NK-92 (cell line): ENCODE measurements around the gene TMC7.

ENCODE experiments used
- DNase-seq: peaks from one replicate; lab custom pipeline; 2025; ENCODE audit not compliant: unreplicated experiment; lab: John Stamatoyannopoulos, UW

TMC7 gene

GRCh38 chr16:19086322-19087199 lies 102.8 kb downstream of the TMC7 start:
- DNase-seq = no peak

GRCh38 chr16:19088341-19088916 lies 104.7 kb downstream of the TMC7 start:
- no peak for DNase-seq

GRCh38 chr16:19089410-19089955 lies 105.7 kb downstream of the TMC7 start:
- no peak for DNase-seq

- DNase-seq = no peak
Measured at GRCh38 chr16:19090916-19091315, 107.2 kb downstream of the TMC7 start.

GRCh38 chr16:19092653-19093410 lies 109.1 kb downstream of the TMC7 start:
- DNase-seq = no peak

- DNase-seq = no peak
Measured at GRCh38 chr16:19093631-19094541, 110.2 kb downstream of the TMC7 start.

- DNase-seq = no peak
Measured at GRCh38 chr16:19094542-19095365, 111.0 kb downstream of the TMC7 start.

GRCh38 chr16:19095654-19096053 lies 111.9 kb downstream of the TMC7 start:
- DNase-seq = no peak

- DNase-seq = no peak
Measured at GRCh38 chr16:19098173-19098572, 114.4 kb downstream of the TMC7 start.

- DNase-seq = no peak
Measured at GRCh38 chr16:19102187-19102872, 118.6 kb downstream of the TMC7 start.

GRCh38 chr16:19104607-19105006 lies 120.9 kb downstream of the TMC7 start:
- no peak for DNase-seq

- DNase-seq = no peak
Measured at GRCh38 chr16:19105131-19105530, 121.4 kb downstream of the TMC7 start.

GRCh38 chr16:19105891-19106624 lies 122.3 kb downstream of the TMC7 start:
- no peak for DNase-seq

GRCh38 chr16:19106625-19107020 lies 122.9 kb downstream of the TMC7 start:
- no peak for DNase-seq

GRCh38 chr16:19108409-19109287 lies 124.9 kb downstream of the TMC7 start:
- no peak for DNase-seq

GRCh38 chr16:19109288-19109664 lies 125.5 kb downstream of the TMC7 start:
- no peak for DNase-seq

GRCh38 chr16:19110537-19111360 lies 127.0 kb downstream of the TMC7 start:
- DNase-seq = no peak
